ENCODE measurements around the gene SLC39A11.

DNA sequence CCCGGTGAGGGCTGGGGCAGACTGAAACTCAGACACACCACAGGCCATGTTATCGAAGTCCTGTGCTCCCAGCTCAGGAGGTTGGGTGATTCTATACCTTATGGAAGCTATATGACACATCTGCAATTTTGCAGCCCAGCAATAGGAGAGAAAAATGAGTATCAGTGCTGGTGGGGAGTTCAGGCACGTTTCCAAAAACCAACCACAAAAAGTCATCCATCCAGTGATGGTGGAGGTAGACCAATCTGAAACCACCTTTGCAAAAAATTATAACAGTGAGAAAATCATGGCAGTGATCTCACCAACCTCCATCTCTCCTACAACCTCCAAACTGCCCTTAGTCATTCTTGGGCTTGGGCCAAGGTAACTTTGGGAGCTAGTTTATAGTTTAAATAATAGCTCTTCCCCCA is 327.9 kb downstream of the SLC39A11 start:
- TF ChIP-seq, protein P1, sequence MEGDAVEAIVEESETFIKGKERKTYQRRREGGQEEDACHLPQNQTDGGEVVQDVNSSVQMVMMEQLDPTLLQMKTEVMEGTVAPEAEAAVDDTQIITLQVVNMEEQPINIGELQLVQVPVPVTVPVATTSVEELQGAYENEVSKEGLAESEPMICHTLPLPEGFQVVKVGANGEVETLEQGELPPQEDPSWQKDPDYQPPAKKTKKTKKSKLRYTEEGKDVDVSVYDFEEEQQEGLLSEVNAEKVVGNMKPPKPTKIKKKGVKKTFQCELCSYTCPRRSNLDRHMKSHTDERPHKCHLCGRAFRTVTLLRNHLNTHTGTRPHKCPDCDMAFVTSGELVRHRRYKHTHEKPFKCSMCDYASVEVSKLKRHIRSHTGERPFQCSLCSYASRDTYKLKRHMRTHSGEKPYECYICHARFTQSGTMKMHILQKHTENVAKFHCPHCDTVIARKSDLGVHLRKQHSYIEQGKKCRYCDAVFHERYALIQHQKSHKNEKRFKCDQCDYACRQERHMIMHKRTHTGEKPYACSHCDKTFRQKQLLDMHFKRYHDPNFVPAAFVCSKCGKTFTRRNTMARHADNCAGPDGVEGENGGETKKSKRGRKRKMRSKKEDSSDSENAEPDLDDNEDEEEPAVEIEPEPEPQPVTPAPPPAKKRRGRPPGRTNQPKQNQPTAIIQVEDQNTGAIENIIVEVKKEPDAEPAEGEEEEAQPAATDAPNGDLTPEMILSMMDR (IDR thresholded peaks at IDR 0.05) = no peak
- TF ChIP-seq EP300 (IDR thresholded peaks at IDR 0.05) = no peak
